ENCODE measurements around the gene SMAP1.

SMAP1 gene

DNA sequence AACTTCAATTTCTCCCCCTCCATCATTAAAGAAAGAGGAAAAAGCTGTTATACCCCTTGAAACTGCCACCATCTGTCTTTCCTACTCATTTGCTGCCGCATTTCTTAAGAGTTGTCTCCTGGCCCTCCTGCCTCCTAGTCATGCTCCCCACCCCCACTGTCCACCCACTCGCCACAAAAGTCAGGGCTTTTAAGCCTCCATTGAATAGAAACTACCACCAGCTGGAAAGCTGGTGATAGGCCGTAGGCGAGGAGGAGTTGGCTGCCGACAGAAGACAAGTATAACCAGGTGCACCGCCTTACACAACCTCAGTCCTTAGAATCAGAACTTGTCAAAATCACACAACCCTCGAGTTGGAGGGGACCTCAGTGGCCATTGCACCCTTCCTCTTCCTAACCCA is 221.6 kb downstream of the SMAP1 start:
- no peak for DNase-seq (ENCODE audit: low spot score)
- TF ChIP-seq, protein P1, sequence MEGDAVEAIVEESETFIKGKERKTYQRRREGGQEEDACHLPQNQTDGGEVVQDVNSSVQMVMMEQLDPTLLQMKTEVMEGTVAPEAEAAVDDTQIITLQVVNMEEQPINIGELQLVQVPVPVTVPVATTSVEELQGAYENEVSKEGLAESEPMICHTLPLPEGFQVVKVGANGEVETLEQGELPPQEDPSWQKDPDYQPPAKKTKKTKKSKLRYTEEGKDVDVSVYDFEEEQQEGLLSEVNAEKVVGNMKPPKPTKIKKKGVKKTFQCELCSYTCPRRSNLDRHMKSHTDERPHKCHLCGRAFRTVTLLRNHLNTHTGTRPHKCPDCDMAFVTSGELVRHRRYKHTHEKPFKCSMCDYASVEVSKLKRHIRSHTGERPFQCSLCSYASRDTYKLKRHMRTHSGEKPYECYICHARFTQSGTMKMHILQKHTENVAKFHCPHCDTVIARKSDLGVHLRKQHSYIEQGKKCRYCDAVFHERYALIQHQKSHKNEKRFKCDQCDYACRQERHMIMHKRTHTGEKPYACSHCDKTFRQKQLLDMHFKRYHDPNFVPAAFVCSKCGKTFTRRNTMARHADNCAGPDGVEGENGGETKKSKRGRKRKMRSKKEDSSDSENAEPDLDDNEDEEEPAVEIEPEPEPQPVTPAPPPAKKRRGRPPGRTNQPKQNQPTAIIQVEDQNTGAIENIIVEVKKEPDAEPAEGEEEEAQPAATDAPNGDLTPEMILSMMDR (IDR thresholded peaks at IDR 0.05; ENCODE audit: extremely low read depth, insufficient read depth, missing control alignments), result no peak
- in situ Hi-C loops (cut with MboI; ENCODE audit: low pct_unique_long_range_greater_than_20kb, low sequenced_read_pairs, unreplicated experiment), result loop anchor here (10.0 kb wide), 1 partner anchor 184 kb away; no protein-coding TSS in a partner anchor

DNA sequence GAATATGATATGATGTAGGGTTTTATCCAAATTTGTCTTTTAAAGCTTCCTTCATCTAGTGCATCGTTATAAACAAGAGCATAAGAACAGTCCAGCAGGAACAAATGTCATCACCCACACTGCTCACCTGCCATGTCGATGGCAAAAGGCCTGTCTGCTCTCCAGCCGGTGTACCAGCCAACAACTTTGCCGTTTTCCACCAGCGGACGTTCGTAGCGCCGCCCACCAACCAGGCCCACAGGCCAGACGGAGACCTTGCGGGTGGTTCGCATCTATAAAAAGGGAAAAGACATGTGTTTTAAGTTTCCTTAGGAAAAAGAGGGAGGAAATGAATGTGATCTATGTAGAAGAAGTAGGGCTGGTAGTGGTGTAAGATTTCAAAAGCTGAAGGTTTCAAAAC is 226.3 kb downstream of the SMAP1 start:
- no peak for DNase-seq (ENCODE audit: low spot score)
- in situ Hi-C loops (cut with MboI; ENCODE audit: low pct_unique_long_range_greater_than_20kb, low sequenced_read_pairs, unreplicated experiment), result no loop called here
- TF ChIP-seq, protein P1 (IDR thresholded peaks at IDR 0.05; ENCODE audit: extremely low read depth, insufficient read depth, missing control alignments), result no peak

DNA sequence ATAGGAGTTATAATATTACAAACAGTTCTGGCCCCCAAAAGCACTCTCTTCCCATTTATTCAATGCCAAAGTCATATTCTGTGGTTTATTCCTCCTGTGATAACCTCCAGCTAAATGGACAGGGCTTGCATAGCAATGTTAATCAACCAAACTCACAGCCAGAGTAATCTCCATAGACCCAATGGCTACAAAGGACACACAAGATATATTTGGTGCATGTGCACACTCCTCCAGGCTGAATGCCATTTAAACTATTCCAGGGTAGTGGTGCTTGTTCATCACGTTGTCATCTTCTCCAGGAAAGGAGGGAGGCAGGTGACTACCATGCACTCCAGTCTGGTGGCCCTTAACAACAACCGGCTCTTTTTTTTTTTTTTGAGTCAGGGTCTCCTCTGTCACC is 232.4 kb downstream of the SMAP1 start:
- no peak for DNase-seq (ENCODE audit: low spot score)
- in situ Hi-C loops (cut with MboI; ENCODE audit: low pct_unique_long_range_greater_than_20kb, low sequenced_read_pairs, unreplicated experiment), result no loop called here
- TF ChIP-seq, protein P1 (IDR thresholded peaks at IDR 0.05; ENCODE audit: extremely low read depth, insufficient read depth, missing control alignments), result no peak

DNA sequence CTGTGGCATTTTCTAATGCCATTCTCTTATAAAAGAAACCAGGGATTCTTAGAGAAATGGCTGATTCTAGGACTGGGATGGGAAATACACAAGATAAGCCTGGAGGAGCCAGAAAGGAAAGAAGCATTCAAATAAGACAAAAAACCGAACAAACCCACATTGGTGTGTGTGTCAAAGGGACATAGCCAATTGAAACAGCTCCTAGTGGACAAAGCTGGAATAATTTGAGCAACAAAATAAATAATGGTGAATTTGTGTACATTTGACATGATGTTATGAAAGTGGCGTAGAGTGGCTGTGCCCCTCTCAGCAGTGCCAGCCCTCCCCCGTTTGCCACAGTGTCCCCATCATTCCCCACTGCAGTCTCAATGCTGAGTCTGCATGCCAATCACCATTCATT is 233.6 kb downstream of the SMAP1 start:
- TF ChIP-seq, protein P1 (IDR thresholded peaks at IDR 0.05; ENCODE audit: extremely low read depth, insufficient read depth, missing control alignments), result no peak
- in situ Hi-C loops (cut with MboI; ENCODE audit: low pct_unique_long_range_greater_than_20kb, low sequenced_read_pairs, unreplicated experiment), result no loop called here
- DNase-seq (ENCODE audit: low spot score), result no peak

DNA sequence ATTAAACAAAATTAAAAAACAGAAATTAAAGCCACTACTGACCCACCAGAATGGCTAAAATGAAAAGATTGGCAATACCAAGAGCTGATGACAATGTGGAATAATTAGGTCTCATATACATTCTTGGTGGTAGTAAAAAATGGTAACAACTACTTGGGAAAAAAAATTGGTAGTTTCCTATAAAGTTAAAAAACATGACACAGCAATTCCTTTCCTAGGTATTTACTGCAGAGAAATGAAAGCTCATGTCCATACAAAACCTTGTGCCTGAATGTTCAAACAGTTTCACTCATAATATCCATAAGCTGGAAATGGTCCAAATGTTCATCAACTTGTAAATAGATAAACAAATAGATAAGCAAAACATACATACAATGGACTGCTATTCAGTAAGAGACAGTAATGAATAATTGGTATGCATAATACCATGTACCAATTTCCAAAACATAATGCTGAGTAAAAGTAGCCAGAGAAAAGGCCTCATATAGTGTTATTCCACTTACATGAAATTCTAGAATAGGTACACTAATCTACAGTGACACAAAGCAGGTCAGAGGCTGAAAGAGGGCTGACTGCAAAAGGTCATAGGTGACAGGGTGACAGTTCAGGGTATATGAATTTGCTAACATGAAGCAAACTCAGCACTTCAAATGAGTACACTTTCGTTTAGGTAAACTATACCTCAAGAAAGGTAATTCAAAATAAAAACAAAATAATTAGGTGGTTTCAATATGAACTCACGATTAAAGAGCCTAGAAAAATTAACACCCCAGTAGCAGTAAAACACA is 236.2 kb downstream of the SMAP1 start:
- TF ChIP-seq, protein P1 (IDR thresholded peaks at IDR 0.05; ENCODE audit: extremely low read depth, insufficient read depth, missing control alignments), result no peak
- DNase-seq (ENCODE audit: low spot score), result no peak
- in situ Hi-C loops (cut with MboI; ENCODE audit: low pct_unique_long_range_greater_than_20kb, low sequenced_read_pairs, unreplicated experiment), result no loop called here

DNA sequence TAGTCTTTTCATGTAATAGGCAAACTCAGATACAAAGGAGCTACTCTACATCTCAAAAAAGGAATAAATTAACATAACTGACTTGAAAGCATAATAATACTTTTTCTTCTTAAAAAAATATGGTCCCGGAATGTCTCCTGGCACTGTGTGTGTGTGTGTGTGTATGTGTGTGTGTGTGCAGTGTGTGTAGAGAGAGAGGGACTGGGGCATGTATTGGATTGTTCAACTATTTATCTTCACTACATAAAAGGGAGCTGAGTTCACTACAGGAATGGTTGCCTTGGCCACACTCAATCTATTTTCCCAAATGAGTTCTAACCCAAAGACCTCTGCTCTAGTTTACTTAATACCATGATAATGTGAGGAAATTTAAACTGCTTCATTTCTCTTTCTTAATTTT is 238.1 kb downstream of the SMAP1 start:
- no peak for DNase-seq (ENCODE audit: low spot score)
- in situ Hi-C loops (cut with MboI; ENCODE audit: low pct_unique_long_range_greater_than_20kb, low sequenced_read_pairs, unreplicated experiment), result no loop called here
- TF ChIP-seq, protein P1 (IDR thresholded peaks at IDR 0.05; ENCODE audit: extremely low read depth, insufficient read depth, missing control alignments), result no peak

Data from GM13977 (cell line).